ENCODE data around the gene PPAT.
"Not testable (repeated sequence)": the region's sequence is repeated elsewhere in the genome, so short reads cannot be mapped to it uniquely, and the experiment has no call there.

PPAT gene

DNA sequence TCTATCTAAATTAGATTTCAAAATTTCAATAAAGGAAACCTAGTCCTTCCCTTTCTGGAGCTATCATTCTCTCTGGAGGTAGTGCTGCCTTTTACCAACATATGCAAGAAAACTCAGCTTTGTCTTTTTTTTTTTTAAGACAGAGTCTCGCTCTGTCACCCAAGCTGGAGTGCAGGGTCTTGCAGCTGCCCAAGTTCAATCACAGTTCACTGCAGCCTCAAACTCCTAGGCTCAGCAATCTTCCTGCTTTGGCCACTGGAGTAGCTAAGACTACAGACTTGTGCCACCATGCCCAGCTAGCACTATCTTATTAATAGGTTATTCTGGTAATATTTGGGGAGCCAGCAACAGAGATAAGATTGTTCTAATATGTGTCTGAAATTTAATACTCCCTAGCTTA is 60.5 kb downstream of the PPAT start:
- H3K9ac ChIP-seq (ENCODE audit: low read length), result no peak overlapping the region
- no peak overlapping the region for H3K27ac ChIP-seq (ENCODE audit: low read depth, low read length)
- no peaks in the 10 kb centered on the region for H3K9me3 ChIP-seq (ENCODE audit: low read length)
- no peaks in the 10 kb centered on the region for H3K27me3 ChIP-seq (ENCODE audit: control insufficient read depth in 1 of 2, insufficient read depth in 2 of 2, low read length in 2 of 2)
- H3K4me1 ChIP-seq (ENCODE audit: insufficient read depth, low read length), result no peaks in the 10 kb centered on the region
- no peak overlapping the region for H3K4me3 ChIP-seq (ENCODE audit: low read depth in 1 of 2, low read length in 2 of 2)
- peaks cover 19% of the 10 kb centered on the region for H3K36me3 ChIP-seq (ENCODE audit: insufficient read depth, low read length)

DNA sequence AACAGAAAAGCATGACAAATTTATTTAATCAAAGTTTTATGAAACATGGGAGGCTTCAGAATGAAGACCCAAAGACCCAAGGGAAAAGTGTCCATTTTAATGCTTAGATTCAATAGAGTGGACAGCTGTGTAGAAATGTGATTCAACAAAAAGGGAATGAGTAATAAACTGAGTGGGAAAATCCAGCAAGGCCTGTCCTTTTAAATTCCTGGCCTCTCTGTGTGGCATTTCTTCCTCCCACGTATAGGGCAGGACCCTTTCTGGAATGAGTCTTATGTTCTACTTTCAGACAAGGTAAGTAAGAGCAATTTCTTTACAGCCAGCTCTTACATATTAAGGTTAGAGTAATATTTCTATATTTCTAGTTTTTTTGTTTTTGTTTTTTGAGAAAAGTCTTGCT is 62.6 kb downstream of the PPAT start:
- no peak overlapping the region for H3K4me3 ChIP-seq (ENCODE audit: low read depth in 1 of 2, low read length in 2 of 2)
- peaks cover 10% of the 10 kb centered on the region for H3K36me3 ChIP-seq (ENCODE audit: insufficient read depth, low read length)
- no peaks in the 10 kb centered on the region for H3K27me3 ChIP-seq (ENCODE audit: control insufficient read depth in 1 of 2, insufficient read depth in 2 of 2, low read length in 2 of 2)
- no peak overlapping the region for H3K27ac ChIP-seq (ENCODE audit: low read depth, low read length)
- no peak overlapping the region for H3K9ac ChIP-seq (ENCODE audit: low read length)
- H3K9me3 ChIP-seq (ENCODE audit: low read length), result no peaks in the 10 kb centered on the region
- H3K4me1 ChIP-seq (ENCODE audit: insufficient read depth, low read length), result no peaks in the 10 kb centered on the region

- no peak overlapping the region for H3K9ac ChIP-seq (ENCODE audit: low read length)
Measured at GRCh38 chr4:56371426-56372220, 63.8 kb downstream of the PPAT start.

DNA sequence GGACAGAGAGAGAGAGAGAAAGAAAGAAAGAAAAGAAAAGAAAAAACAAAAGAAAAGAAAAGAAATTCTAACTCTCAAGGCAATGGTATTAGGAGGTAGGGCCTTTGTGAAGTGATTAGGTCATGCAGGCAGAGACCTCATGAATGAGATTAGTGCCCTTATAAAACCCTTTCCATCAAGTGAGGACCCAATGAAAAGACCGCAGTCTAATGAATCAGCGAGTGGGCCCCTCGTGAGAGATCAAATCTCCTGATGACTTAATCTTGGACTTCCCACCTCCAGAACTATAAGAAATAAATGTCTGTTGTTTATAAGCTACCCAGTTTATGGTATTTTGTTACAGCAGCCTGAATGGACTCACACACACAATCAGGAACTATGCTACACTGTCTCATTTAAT is 65.0 kb downstream of the PPAT start:
- no peaks in the 10 kb centered on the region for H3K27me3 ChIP-seq (ENCODE audit: control insufficient read depth in 1 of 2, insufficient read depth in 2 of 2, low read length in 2 of 2)
- H3K36me3 ChIP-seq (ENCODE audit: insufficient read depth, low read length), result peaks cover 4% of the 10 kb centered on the region
- H3K27ac ChIP-seq (ENCODE audit: low read depth, low read length), result no peak overlapping the region
- no peaks in the 10 kb centered on the region for H3K9me3 ChIP-seq (ENCODE audit: low read length)
- H3K9ac ChIP-seq (ENCODE audit: low read length), result no peak overlapping the region
- no peaks in the 10 kb centered on the region for H3K4me1 ChIP-seq (ENCODE audit: insufficient read depth, low read length)
- no peak overlapping the region for H3K4me3 ChIP-seq (ENCODE audit: low read depth in 1 of 2, low read length in 2 of 2)

More at GRCh38 chr4:56371426-56372220, 63.8 kb downstream of the PPAT start:
- no peak overlapping the region for H3K4me3 ChIP-seq (ENCODE audit: low read depth in 1 of 2, low read length in 2 of 2)
- H3K4me1 ChIP-seq (ENCODE audit: insufficient read depth, low read length), result no peaks in the 10 kb centered on the region
- no peak overlapping the region for H3K27ac ChIP-seq (ENCODE audit: low read depth, low read length)
- no peaks in the 10 kb centered on the region for H3K27me3 ChIP-seq (ENCODE audit: control insufficient read depth in 1 of 2, insufficient read depth in 2 of 2, low read length in 2 of 2)
- no peaks in the 10 kb centered on the region for H3K9me3 ChIP-seq (ENCODE audit: low read length)
- peaks cover 10% of the 10 kb centered on the region for H3K36me3 ChIP-seq (ENCODE audit: insufficient read depth, low read length)

- not testable (repeated sequence) for H3K4me3 ChIP-seq (ENCODE audit: low read depth in 1 of 2, low read length in 2 of 2); H3K9ac ChIP-seq (ENCODE audit: low read length); H3K4me1 ChIP-seq (ENCODE audit: insufficient read depth, low read length); H3K27ac ChIP-seq (ENCODE audit: low read depth, low read length); H3K9me3 ChIP-seq (ENCODE audit: low read length); H3K27me3 ChIP-seq (ENCODE audit: control insufficient read depth in 1 of 2, insufficient read depth in 2 of 2, low read length in 2 of 2); H3K36me3 ChIP-seq (ENCODE audit: insufficient read depth, low read length)
Measured at GRCh38 chr4:56362981-56363380, 72.4 kb downstream of the PPAT start.

- peaks cover 11% of the 10 kb centered on the region for H3K36me3 ChIP-seq (ENCODE audit: insufficient read depth, low read length)
- no peak overlapping the region for H3K4me3 ChIP-seq (ENCODE audit: low read depth in 1 of 2, low read length in 2 of 2)
- no peaks in the 10 kb centered on the region for H3K27me3 ChIP-seq (ENCODE audit: control insufficient read depth in 1 of 2, insufficient read depth in 2 of 2, low read length in 2 of 2)
- H3K9ac ChIP-seq (ENCODE audit: low read length), result no peak overlapping the region
- no peaks in the 10 kb centered on the region for H3K9me3 ChIP-seq (ENCODE audit: low read length)
- H3K4me1 ChIP-seq (ENCODE audit: insufficient read depth, low read length), result no peaks in the 10 kb centered on the region
- H3K27ac ChIP-seq (ENCODE audit: low read depth, low read length), result no peak overlapping the region
Measured at GRCh38 chr4:56360071-56360470, 75.3 kb downstream of the PPAT start.

- Histone ChIP-seq H3K36me3 (ENCODE audit: insufficient read depth, low read length) (peaks cover 16% of the 10 kb centered on the region), H3K9ac (ENCODE audit: low read length) (no peak overlapping the region), H3K4me3 (ENCODE audit: low read depth in 1 of 2, low read length in 2 of 2) (no peak overlapping the region), H3K4me1 (ENCODE audit: insufficient read depth, low read length) (no peaks in the 10 kb centered on the region), H3K27me3 (ENCODE audit: control insufficient read depth in 1 of 2, insufficient read depth in 2 of 2, low read length in 2 of 2) (no peaks in the 10 kb centered on the region), H3K9me3 (ENCODE audit: low read length) (no peaks in the 10 kb centered on the region), H3K27ac (ENCODE audit: low read depth, low read length) (no peak overlapping the region)
Measured at GRCh38 chr4:56356650-56357049, 78.8 kb downstream of the PPAT start.

DNA sequence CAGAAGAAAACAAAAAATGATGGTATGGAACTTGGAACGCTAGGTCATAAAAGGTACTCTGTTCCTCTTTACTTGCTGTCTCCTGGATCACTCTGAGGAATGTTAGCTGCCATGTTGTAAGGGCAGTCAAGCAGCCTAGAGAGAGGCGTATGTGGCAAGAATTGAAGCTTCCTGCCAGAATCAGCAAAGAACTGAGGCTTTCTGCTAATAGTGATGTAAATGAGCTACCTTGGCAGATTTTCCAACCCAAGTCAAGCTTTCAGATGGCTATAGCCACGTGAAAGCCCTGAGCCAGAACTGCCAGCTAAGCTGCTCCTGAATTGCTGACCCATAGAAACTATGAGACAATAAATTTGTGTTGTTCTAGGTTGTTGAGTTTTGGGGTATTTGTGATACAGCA is 86.8 kb downstream of the PPAT start:
- Histone ChIP-seq H3K36me3 (ENCODE audit: insufficient read depth, low read length) (peaks cover 8% of the 10 kb centered on the region), H3K4me1 (ENCODE audit: insufficient read depth, low read length) (no peaks in the 10 kb centered on the region), H3K9ac (ENCODE audit: low read length) (no peak overlapping the region), H3K4me3 (ENCODE audit: low read depth in 1 of 2, low read length in 2 of 2) (no peak overlapping the region), H3K9me3 (ENCODE audit: low read length) (no peaks in the 10 kb centered on the region), H3K27ac (ENCODE audit: low read depth, low read length) (no peak overlapping the region), H3K27me3 (ENCODE audit: control insufficient read depth in 1 of 2, insufficient read depth in 2 of 2, low read length in 2 of 2) (no peaks in the 10 kb centered on the region)

DNA sequence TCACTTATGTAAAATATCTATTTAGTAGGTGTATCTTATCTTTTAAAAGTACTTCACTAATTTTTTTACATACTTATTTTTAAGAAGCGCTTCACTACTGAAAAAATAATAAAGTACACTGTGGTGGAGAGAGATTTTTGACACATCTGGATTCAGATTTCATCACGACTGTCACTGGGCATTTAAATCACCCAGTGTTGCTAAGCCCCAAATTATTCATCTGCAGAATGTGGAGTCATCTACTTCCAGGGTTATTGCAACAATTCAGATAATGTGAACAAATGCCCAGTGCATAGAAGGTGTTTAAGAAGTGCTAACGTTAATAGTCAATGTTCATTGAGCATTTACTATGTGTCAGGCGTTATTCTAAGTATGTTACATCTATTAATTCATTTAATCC is 90.0 kb downstream of the PPAT start:
- Histone ChIP-seq H3K9ac (ENCODE audit: low read length) (no peak overlapping the region), H3K4me3 (ENCODE audit: low read depth in 1 of 2, low read length in 2 of 2) (no peak overlapping the region), H3K27me3 (ENCODE audit: control insufficient read depth in 1 of 2, insufficient read depth in 2 of 2, low read length in 2 of 2) (no peaks in the 10 kb centered on the region), H3K4me1 (ENCODE audit: insufficient read depth, low read length) (no peaks in the 10 kb centered on the region), H3K36me3 (ENCODE audit: insufficient read depth, low read length) (peaks cover 8% of the 10 kb centered on the region), H3K9me3 (ENCODE audit: low read length) (no peaks in the 10 kb centered on the region), H3K27ac (ENCODE audit: low read depth, low read length) (no peak overlapping the region)

Measured in muscle layer of colon (tissue), 2 donors.